HS-27A (cell line): ENCODE data around the gene SSU72.

Source experiments
- DNase-seq: peaks from one replicate; pipeline ENCODE4 v3.0.0-alpha.2; 2012; ENCODE audit warnings: low read depth, missing footprints

Gene SSU72

DNA sequence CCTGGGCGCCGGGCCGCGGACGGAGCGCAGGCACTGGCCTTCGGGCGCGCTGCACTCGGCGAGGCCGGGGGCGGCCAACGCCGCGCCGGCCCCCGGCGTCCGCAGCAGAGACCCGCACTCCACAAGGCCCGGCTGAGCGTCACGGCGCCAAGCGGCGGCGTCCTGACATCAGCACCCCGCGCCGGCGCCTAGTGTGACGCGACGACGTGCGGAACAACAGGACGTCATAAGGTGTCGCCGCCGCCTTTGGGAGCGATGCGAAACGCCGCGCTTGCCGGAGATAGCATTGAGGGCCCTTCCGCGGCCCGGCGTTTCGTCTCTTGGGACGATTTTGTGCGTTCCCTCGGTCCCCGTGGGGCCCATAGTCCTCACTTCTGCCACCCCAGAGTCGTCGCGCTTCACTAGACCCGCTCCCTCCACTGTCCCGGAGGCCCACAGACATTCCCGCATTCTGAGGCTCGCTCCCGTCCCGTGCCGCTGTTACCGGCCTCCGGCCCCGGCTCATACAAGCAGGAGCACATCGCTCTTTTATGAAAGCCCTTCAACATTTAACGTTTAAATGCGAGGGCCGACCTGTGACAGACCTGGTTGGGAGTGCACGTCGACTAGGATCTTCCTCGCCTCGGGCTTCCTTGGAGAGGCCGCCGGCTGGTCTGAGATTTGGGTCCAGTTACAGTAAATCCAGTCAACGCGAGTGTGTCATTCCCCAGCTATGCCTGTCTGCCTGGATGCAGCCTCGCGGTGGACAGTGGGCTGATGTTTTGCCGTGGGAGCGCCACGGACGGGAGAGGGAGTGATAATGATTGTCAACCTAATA lies at the start of gene SSU72:
TSS of gene SSU72 (minus strand) at position 143 of the 817 bp plus-strand sequence. CDS start 306 bp downstream, outside the sequence.
- DNase-seq = peak; percentile 66

DNA sequence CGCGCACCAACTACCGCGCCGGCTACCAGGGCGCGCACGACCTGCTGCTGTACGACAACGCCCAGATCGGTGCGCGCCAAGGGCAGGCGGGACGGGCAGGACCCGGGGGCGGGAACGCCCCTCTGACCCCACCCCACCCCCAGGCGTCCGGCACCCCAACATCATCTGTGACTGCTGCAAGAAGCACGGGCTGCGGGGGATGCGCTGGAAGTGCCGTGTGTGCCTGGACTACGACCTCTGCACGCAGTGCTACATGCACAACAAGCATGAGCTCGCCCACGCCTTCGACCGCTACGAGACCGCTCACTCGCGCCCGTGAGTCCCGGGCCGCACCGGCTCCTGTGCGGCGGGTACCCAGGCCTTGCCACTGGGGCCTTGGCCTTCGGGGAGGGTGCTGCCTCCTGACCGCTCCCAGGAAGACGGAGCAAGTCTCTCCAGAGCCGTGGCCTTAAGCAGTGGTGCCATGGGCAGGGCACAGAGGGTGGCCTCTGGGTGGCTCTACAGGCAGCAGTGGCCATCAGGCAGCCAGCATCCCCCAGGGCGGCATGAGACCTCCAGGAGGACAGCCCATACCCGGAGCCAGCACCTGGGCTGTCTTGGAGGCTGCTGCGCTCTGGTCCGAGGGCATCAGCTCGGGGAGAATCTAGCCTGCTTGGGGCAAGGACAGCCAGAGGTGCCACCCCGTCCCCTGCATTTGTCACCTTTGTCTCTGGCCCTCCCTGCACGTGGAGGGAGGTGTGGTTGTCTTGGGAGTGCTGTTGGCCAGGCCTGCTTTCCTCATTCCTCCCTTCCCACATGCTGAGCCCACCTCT lies 49.2 kb upstream of the SSU72 start:
- no peak for DNase-seq

DNA sequence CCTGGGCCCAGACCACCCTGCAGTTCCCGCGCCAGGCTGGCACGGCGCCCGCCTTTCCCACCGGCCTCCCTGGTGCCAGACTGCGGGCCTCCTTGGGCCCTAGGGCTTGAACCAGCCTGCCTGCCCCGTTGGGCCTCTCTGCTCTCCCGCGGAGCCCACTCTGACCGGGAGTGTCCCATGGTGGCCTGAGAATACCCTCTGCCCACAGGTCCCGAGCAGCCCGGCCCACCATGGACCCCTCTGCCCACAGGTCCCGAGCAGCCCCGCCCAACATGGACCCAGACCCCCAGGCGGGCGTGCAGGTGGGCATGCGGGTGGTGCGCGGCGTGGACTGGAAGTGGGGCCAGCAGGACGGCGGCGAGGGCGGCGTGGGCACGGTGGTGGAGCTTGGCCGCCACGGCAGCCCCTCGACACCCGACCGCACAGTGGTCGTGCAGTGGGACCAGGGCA lies 48.5 kb upstream of the SSU72 start:
- DNase-seq = no peak

DNA sequence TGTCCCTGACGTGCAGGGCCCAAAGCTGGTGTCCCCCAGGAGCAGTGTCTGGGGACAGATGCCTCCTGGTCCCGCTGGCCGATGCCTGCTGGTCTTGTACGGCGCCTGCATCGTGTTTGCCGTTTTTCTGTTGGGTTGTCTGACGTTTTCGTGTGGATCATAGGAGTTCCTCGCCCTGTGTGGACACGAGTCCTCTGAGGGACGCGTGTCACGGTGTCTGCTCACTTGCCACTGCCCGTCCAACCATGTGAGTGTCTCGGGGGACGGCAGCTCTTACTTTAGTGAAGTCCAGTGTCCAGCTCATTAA lies 48.1 kb upstream of the SSU72 start:
- no peak for DNase-seq

DNA sequence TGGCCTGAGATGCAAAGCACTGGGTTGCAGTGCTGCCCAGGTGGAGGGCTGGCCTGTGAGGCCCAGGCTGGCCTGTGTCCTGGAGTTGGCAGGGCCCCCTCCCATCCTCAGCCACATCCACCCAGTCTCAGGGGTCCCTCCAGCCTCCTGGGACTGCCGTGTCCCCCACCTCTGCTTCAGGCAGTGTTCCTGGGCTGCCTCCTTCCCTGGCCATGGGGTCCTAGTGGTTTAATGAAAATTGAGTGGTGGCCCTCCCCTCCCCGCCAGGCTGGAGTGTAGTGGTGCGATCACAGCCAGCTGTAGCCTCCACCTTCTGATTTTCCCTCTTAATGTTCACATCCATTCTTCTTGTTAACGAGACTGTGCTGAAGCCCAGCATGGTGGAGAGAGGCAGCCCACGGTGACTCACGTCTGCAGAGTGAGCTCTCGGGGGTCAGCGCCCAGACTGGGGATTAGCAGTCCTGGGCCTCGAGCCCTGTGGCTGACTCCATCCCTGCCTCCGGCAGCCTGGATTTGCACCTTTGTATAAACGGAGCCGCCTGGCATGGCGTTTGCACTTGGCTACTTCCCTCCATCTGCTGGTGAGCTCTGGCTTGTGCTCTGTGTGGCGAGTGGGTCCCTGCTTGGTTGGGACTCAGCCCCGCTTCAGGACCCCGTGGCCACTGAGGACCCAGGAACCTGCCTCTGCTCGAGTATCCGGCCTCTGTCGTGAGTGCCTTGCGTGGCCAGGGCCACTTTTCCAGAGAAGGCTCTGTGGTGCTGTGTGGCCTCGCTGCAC lies 47.5 kb upstream of the SSU72 start:
- DNase-seq = no peak

DNA sequence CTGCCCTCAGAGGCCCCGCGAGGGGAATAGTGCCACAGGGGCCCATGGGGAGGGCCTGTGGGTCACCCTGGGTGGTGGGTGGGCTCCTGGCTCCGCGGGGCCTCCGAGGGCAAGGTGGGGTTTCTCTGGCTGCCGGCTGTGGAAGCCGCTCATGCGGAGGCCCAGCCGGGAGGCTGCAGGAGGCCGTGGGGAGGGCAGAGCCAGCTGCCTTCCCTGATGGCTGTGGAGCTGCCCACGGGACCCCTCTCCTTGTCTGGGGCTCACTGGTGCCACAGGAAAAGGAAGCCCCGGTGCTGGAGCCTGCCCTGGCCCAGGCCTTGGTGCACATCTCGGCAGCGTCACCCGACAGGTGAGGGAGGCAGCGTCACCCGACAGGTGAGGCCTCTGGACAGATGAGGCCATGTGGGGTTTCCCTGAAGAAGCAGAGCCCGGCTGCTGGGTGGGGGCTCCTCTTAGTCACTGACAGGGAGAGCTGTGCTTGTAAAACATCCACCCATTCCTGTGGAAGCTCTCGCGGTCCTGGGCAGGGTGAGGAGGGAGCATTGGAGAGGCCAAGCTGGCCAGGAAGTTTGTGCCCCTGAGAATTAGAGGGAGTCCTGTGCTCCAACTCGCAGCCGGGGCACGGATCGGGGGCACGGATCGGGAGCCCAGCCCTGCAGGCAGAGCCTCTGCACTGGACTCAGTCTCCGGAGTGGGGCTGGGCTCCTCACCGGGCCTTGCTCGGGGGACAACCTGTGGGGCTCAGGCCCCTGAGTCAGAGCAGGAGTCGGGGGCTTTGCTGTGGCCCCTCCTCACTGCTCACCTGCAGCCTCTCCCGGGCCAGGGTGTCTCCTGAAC lies 46.7 kb upstream of the SSU72 start:
- no peak for DNase-seq

DNA sequence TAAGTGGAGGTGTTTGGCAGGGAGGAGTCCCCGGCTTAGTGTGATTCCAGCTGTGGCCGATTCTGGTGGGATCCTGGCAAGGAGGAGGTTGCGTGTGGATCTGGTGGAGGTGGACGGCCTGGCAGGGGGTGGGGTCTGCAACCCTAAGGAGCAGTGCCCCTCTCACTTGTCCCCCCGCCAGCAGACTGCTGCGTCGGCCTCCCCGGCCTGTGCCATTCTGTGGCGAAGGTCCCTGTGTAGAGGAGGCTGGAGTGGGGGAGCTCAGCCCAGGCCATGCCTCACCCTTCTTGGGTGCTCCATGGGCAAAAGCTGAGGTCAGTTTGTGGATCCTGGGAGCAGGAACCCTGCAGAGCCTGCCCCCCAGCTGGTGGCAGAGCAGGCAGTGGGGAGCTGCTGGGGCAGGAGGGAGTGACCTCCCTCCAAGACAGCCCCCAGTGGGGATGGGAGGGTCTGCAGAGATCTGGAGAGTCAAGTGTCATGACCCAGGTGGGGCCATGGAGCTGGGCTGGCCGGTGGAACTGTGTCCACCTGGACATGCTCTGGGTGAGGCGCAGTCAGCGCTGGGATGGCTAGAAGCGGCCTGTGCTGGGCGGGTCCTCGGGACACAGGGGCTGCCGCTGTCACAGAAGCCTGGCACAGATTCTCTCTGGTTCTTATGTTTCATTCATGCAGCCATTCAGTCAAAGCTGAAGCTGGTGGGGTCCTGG lies 45.9 kb upstream of the SSU72 start:
- no peak for DNase-seq

DNA sequence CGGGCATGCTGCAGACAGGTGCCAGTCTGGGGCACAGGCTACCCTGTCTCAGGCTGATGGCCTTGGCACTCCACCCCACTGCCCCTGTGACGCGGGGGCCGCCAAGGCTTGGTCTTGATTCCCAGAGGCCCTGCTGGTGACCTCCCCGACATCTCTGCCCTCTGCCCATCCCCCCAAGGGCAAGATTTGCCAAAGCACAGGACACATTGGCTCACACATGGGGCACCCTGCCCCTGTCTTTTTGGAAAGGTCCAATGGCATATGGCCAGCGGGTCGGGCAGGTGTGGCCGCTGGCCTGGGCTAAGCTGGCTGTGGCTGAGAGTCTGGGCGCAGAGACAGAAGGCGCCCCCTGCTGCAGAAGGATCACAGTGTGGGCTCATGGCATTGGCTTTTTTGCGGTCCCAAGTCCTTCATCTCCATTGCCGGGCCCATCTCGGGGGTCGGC lies 45.3 kb upstream of the SSU72 start:
- no peak for DNase-seq

DNA sequence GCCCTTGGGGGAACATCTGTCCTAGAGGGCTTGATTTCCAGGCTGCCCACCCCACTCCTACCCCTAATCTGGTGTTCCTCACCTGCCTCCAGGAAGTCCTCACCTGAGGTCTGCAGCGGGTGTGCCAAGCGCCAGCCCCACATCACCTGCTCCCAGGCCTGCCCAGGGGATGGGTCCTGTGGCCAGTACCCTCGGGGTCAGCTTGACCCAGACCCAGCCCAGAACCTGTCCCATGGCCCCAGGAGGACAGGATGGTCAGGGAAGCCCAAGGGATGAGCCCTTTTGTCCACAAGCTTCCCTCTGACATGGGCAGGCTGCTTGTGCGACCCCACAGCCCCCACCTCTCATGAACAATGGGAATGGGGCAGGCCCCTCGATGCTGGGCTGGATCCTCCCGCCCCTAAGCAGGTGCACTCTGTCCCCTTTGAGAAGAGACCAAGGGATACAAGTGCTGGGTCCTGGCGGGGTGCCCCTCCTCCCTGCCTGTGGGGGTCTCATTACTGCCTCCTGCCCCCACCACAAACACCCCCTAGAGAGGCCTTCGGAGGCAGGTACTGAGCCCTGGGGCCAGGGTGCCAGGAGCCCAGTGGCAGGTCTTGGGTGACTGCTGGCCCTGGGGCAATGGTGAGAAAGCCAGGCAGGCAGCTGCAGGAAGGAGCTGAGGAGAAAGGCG lies 43.9 kb upstream of the SSU72 start:
- DNase-seq = no peak

DNA sequence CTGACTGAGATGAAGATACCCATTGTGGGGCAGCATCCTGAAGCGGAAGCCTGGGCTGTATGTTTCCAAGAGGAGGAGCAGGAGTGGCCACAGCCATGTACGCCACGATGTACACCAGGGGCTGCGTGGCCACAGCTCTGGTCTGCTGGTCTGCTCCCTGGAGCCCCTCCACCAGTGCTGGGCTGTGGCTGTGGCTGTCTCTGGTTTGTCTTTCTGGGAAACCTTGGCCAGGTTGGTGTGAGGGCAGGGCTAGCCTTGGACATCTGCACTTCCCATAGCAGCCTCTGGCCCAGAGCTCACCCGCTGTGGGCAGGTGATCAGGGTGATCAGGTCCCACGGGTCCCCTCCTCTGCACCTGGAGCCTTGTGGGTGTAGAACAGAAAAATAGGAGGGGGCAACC lies 43.3 kb upstream of the SSU72 start:
- no peak for DNase-seq

DNA sequence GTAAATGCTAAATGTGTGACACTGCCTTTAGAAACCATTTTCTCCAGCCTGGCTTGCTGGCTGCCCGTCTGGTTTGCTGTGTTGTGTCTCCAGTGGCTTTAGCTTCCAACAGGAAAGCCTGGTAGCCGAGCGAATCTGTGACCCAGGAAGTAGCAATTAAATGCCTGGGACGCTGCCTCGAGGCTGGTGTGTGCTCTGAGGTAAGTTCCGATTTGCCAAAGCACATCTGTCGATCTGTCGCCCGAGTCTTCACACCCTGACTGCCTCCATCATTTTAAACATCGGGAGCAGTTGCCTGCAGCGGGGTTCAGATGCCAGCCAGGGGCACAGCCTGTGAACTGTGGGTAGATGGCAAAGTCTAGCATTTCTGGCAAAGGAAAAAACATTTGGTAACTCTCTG lies 42.9 kb upstream of the SSU72 start:
- DNase-seq = no peak

DNA sequence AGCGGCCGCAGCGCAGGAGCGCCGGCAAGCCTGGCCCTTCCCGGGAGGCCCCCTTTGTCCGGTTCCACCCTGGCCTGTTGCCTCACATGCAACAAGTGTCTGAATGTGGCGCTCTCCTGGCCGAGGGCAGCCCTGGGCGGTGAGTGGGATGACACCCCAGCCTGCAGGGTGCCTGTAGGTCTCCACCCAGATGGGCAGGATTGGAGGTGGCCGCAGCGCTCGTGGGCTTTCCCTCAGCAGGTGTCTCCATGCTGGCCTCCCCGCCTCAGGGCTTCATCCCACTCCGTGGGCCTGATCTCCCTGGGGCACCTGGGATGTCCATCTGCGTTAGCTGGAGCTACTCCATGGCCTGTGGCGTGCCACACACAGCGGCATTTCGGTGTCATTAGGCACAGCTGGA lies 42.2 kb upstream of the SSU72 start:
- DNase-seq = no peak

DNA sequence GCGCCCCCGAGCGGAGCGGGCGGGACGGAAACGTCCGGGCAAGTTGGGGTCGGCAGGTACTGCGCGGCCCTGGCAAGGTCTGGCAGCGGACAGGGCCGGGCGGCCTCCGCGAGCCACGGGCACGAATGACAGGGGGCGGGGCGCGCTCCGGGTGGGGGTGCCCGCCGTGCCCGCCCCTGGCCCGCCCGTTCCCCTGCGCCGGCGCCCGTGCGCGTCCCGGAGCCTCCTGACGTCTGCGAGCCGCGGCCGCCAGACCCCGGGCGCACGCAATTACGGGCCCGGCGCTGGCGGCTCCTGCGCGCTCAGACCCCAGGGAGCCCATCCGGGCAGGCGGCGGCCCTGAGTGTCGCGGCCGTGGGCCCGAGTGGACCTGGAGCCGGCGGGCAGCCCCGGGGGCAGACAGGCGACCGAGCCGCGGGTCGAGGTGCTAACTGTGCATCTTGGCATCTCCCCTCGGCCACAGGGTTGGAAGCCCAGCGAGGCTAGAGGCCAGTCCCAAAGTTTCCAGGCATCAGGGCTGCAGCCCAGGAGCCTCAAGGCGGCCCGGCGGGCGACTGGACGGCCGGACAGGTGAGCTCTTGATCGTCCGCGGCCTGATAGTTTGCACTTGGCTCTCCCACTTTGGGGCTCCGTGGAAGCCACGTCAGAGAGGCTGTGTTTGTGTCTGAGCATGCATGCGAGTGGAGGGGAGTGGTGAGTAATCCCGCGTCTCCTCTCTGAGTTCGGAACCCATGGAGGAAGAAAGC lies 41.6 kb upstream of the SSU72 start:
- DNase-seq = no peak

DNA sequence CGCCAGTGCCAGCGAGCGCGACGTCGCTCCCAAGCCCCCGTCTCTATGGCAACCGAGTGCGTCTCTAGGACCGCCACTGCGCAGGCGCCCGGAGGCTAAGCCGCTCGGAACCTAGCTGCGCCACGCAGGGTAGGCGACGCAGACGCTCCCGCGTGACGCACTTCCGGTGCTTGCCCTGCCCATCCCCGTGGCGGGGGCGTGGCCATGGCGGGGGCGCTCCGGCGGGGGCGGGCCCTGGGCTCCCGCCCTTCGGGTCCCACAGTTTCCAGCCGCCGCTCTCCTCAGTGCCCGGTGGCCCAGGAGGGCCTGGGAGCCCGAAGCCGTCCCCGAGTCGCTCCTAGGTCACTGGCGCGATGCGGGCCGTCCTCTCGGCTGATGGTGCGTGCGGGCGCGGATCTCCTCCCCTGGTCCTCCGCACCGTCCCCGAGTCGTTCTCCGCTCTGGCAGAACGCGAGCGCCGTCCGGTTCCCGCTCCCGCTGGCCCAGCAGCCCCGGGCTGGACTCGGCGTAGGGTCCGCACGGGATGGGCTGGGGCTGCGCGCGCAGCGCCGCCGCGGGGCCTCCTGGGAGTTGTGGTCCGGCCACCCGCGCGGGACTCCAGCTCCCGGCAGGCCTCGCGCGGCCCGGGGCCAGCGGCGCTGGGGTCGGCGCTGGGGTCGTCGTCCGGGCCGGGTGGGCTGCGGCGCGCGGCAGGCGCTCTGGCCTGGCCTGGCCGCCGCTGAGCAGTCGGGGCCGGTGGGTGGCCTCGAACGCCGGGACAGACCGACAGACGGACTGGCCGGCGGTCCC lies 40.8 kb upstream of the SSU72 start, which contains the start of gene MIB2:
TSS of gene MIB2 (plus strand) at position 245 of the 789 bp plus-strand sequence. CDS start 7,953 bp downstream, outside the sequence.
- DNase-seq = peak; percentile 80

DNA sequence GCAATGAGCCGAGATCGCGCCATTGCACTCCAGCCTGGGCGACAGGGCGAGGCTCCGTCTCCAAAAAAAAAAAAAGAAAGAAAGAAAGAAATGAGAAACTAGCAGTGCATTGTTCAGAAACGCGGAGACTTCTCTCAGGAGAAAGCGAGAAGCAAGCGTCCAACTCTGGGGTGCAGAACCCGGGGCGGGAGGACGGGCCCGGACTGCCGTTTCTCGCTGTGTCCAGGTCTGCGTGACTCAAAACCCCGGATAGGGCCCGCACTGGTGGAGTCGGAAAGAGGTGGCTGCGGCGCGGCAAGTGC lies 40.2 kb upstream of the SSU72 start:
- DNase-seq = no peak

DNA sequence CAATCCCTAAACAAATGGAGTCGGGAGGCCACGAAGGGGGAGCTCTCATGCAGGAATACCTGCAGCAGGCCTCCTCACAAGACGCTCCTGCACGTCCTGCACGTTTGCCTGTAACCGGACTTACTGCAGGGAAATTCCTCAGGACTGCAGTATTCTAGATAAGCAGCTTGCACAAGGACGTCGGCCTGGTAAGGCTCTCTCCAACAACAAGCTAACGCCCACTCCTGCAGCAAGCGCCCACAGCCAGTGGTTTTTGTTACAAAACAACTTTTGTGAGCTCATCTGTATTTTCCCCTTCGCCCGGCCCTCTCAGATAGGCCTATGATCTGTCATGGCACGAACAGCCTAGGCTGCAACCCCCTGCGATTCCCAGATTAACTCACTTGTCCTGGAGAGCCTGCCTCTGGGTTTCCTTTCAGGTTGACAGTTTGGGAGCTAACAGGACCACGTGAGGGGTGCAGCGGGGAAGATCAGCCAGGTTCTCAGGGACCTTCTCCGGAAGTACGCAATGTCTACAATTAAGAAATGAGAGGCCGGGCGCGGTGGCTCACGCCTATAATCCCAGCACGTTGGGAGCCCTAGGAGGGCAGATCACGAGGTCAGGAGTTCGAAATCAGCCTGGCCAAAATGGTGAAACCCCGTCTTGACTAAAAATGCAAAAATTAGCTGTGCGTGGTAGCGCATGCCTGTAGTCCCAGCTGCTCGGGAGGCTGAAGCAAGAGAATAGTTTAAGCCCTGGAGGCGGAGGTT lies 39.7 kb upstream of the SSU72 start:
- no peak for DNase-seq

DNA sequence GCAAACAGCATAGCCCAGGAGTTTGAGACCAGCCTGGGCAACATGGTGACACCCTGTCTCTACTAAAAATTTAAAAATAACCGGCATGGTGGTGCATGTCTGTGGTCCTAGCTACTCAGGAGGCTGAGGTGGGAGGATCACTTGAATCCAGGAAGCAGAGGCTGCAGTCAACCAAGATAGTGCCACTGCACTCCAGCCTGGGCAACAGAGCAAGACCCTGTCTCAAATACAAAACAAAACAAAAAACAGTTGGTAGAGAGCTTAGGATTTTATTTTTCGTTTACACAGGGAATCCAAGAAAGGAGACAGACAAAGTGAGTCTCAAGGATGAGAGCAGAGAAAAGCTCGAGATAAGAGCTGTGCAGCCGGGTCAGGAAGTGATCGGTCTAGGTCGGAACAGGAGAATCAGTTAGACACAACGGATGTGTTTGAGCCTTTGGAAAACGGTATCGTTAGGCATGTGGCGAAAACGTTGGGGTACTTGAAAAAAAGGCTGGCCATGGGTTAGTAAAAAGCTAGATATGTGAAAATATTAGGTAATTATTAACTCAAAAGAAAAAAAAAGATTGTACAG lies 38.9 kb upstream of the SSU72 start:
- DNase-seq = no peak

DNA sequence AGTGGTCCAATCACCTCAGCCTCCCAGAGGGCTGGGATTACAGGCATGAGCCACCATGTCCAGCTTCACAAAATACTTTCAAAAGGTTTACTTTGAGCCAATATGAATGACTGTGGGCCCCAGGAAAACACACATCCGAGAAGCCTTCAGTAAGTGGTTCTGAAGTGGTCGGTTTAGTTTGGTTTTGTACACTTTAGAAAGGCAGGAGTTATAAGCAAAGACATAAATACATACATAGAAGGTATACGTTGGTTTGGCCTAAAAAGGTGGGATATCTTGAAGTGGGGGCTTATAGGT lies 37.4 kb upstream of the SSU72 start:
- DNase-seq = no peak
